Ovary (tissue), 3 donors: ENCODE results near the gene OR6C1.

Source experiments
- CTCF ChIP-seq, 3 donors: fragments of 450-650 bp in 2 of 3; fragments of 200-600 bp in 1 of 3; IDR thresholded peaks; one replicate each; pipeline versions ENCODE4 v1.5.1 to v1.8.0; 2016 to 2022; ENCODE audit warnings: antibody characterized with exemption in 3 of 3, mild to moderate bottlenecking in 1 of 3
- EP300 ChIP-seq: sonication (generic); formaldehyde crosslinking; IDR thresholded peaks from one replicate; pipeline ENCODE4 v1.6.1; 2017; ENCODE audit warnings: antibody characterized with exemption
- POLR2A ChIP-seq: fragments of 450-650 bp; IDR thresholded peaks from one replicate; pipeline ENCODE4 v1.6.1; 2017; ENCODE audit warnings: antibody characterized with exemption, mild to moderate bottlenecking, moderate library complexity
- donor health status: DM: no; HTN: no; CAD: no.

- no peak for TF ChIP-seq POLR2A
- TF ChIP-seq CTCF (IDR thresholded peaks at IDR 0.05): no peak
- TF ChIP-seq EP300: no peak
These were observed 24.1 kb upstream of the OR6C1 start for GRCh38 chr12:55289999-55290398.
